Measurements from ENCODE around the gene TMEM81. TPM values are rescaled to one million over a fixed set of nuclear protein-coding genes. Genes with fewer than 3 reads are reported as not detected.
A peak's percentile ranks its signal among the peaks of the same experiment; 100 is the strongest.

Gene TMEM81
- total and polyA plus RNA-seq, 2 experiments from 2014 or later, result 3.6 to 4.5 TPM

- peak within 1 kb of the TSS; percentile 74 for H3K27ac ChIP-seq (ENCODE audit: low read depth)
- no peaks in the 10 kb centered on the region; the same call in 1 of the 2 replicates for H3F3A ChIP-seq (replicated peaks; ENCODE audit: low read depth)
- TF ChIP-seq CREB1 (CRISPR knock-in tag; IDR thresholded peaks at IDR 0.05; ENCODE audit: low read depth), result peak; percentile 88
- TF ChIP-seq POLR2AphosphoS5 (IDR thresholded peaks at IDR 0.05; ENCODE audit: low read depth), result peak; percentile 92
- no peak for TF ChIP-seq JUNB (IDR thresholded peaks at IDR 0.05; ENCODE audit: unreplicated experiment)
- TF ChIP-seq EZH2 (IDR thresholded peaks at IDR 0.05; ENCODE audit: low read depth, unreplicated experiment), result no peak
- TF ChIP-seq NANOG (IDR thresholded peaks at IDR 0.05; ENCODE audit: borderline replicate concordance), result no peak
- TF ChIP-seq ZNF331 (CRISPR knock-in tag; IDR thresholded peaks at IDR 0.05; ENCODE audit: low read depth), result 0 out of 2 replicates have a peak, but pooled peaks have one; percentile 27
- no peak for TF ChIP-seq STAT1 (IDR thresholded peaks at IDR 0.05; ENCODE audit: unreplicated experiment)
- TF ChIP-seq EZH2phosphoT487 (IDR thresholded peaks at IDR 0.05; ENCODE audit: unreplicated experiment), result no peak
- peak; percentile 62 to 85 for TF ChIP-seq CTCF (conservative IDR thresholded peaks at IDR 0.05; ENCODE audit: low read depth in 2 of 2)
- TF ChIP-seq ZNF462 (CRISPR knock-in tag; IDR thresholded peaks at IDR 0.05), result no peak
- peak; percentile 69 for TF ChIP-seq ETS1 (IDR thresholded peaks at IDR 0.05)
- no peak for TF ChIP-seq REST (IDR thresholded peaks at IDR 0.05; ENCODE audit: unreplicated experiment)
- ATAC-seq (peak; percentile 100), DNase-seq (ENCODE audit: low spot score) (peak; percentile 98)
- H2AFZ ChIP-seq, result peak within 1 kb of the TSS; percentile 16
- Mint-ChIP-seq H3K4me3 (peak within 1 kb of the TSS; percentile 99), H3K27me3 (ENCODE audit: insufficient read depth, low read depth, poor library complexity) (peaks cover 4% of the 10 kb centered on the region), H3K9me3 (no peaks in the 10 kb centered on the region), H3K4me1 (peaks cover 12% of the 10 kb centered on the region), H3K36me3 (ENCODE audit: low read depth) (peaks cover 8% of the 10 kb centered on the region; the same call in 2 of the 3 replicates), H3K27ac (peak within 1 kb of the TSS; percentile 100)
- H3K9me2 ChIP-seq (ENCODE audit: insufficient read depth), result no peaks in the 10 kb centered on the region
- peaks cover 9% of the 10 kb centered on the region; the same call in 1 of the 2 replicates for H3K4me1 ChIP-seq (ENCODE audit: insufficient read depth)
- H3K36me3 ChIP-seq (ENCODE audit: insufficient read depth), result no peaks in the 10 kb centered on the region
- H3K4me3 ChIP-seq, result peak within 1 kb of the TSS; percentile 91
- peak within 1 kb of the TSS; percentile 99 for H3K4me2 ChIP-seq
- peaks cover 25% of the 10 kb centered on the region for H4K20me1 ChIP-seq (replicated peaks; ENCODE audit: insufficient read depth)
- H3K79me2 ChIP-seq (replicated peaks; ENCODE audit: insufficient read depth), result peaks cover 46% of the 10 kb centered on the region
- H3K27me3 ChIP-seq (ENCODE audit: insufficient read depth), result no peaks in the 10 kb centered on the region
Measured at GRCh38 chr1:205121660-205122488, 37.6 kb upstream of the TMEM81 start, which contains the start of gene RBBP5. RBBP5 (minus strand) TSS chr1:205121978; CDS start chr1:205121873, 105 bp downstream.
